HG02763 (cell line): ENCODE data around the gene ASPDH.

ENCODE experiments used
- ATAC-seq: cut with Tn5 transposase; IDR thresholded peaks from one replicate; pipeline ENCODE4 v1.9.1; 2021; ENCODE audit warnings: mild to moderate bottlenecking, moderate library complexity; ENCODE audit not compliant: unreplicated experiment

ASPDH gene

DNA sequence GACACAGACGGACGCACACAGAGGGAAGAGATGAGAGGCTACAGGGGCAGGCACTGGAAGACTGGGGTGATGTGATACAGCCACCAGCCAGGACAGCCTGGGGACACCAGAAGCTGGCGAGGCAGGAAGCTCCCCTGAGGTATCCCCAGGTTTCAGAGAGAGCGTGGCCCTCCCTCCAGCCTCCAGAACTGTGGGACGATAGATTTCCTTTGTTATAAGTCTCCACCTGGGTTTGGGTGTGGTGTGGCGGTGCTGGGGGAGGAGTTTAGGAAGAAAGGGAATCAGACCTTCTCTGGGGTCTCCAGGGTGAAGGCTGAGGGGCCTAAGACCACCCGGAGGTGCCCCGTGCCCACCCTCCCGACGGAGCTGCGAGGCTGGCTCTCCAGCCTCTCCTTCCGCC lies 2.7 kb upstream of the ASPDH start:
- no peak for ATAC-seq

DNA sequence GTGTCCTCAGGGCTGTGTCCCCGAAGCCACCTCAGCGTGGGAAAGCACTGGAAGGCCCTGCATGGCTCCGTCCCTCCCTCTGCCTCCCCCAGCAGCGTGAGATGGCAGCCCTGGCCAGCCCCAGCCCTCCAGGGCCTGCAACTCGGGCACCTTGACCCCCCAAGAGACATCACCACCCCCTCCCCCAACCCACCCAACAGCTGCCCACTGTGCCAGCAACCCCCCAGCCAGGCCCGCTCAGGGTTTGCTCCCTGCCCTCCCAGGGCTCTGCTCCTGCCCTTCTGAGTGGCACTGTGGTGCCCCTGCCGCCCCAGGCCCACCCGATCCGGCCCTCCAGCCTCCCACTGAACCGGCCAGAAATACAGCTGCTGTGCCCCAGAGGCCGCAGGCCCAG lies 1.5 kb upstream of the ASPDH start:
- no peak for ATAC-seq

DNA sequence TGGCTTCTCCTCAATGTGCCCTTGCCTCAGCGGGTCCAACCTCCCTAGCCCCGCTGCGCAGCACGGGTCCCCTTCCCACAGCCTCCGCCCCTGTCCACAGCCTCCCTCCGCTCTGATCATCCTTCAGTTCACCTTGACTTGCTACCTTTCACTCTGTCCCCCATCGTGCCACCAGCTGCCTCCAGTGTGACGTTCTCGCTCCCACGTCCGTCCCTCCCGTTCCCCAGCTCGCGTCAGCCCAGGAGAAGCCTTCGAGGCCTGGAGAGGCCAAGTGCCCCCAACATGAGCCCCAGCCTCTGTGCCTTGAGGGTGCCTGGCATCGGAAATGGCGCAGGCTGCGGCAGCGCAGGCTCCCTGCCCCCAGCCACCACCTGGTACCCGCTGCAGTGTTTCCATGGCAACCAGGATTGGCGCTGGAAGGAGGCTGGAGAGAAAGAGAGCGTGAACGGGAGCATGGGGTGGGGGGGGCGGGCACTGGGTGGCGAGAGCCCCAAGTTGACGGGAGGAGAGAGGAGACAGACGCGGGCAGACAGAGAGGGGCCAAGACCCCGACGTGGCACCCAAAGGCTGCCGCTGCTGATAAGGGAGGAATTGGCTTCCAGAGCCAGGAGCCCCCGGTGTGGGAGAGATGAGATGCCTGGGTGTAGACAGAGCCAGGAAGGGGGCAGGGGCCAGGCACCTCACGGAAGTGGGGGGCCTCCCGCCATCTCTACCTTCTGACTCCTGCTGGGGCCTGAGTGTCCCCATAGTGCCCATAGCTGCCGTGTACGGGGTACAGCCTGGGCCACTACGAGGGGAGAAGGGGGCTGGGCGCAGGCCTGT lies 844 bp upstream of the ASPDH start:
- ATAC-seq = no peak

DNA sequence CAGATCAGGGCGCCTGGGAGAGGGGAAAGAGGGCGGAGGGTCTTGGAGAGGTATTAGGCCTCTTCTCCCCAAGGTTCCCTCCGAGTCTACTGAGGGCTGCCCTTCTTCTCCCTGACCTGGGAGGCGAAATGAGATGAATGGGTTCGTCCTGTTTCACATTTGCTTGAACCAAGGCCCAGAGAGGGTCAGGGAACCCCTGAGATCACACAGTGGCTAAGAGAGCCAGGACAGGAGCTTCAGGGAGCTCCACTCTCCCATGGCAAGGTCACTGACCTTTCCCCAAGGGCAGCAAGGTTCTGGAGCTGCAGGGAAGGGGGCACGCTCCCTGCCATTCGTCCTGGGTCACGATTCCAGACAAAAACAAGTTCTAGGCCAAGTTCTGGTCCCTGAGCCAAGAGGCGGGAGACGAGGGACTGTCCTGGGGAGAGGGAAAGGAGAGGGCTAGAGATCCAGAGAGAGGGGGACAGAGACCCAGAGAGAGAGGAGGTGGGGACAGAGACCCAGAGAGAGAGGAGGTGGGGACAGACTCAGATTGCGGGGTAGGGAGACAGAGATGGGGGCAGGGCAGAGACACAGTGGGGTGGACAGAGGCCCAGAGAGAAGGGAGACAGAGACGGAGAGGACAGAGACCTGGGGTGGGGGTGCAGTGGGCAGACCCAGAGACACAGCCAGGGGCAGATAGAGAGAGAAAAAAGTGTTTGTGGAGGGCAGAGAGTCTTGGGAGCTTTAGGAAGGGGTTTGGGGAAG lies 541 bp downstream of the ASPDH start:
- ATAC-seq = no peak

DNA sequence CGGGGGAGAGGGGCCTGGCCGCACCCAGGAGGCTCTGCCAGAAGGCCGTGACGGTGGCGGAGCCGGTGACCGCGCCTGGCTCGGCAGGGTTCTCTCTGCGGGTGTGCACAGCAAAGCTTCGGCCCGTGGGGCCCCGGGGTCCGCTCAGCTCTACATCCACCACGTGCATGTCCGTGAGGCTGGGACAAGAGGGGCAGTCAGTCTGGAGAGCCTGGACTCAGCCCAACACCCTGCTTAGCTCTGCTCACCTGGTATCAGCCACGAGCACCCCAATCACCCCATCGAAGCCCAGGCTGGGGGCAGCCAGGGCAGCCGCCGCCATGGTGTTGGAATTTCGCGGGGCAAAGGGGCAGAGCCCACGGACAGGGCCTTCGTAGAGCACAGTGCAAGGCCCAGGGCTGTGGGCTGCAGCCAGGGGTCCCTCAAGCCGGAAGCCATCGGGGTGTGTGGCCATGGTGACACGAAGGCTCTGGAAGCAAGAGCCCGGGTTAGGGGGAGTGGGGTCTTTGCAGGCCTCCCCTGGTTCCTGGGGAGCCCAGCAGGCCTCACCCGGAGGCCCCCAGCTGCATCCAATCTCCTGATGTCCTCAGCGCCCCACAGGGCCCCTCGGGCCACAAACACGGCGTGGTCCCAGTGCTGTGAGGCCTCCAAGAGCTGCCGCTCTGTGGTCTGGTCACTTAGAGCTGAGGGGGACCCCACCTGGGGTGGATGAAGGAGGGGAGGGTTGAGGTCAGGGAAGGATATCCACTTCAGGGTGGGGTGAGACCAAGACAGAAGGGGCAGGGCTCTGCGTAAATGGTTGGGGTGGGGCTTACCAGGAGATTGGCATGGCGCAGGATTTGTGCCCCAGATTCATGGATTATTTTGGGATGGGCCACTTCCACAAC lies 1.4 kb downstream of the ASPDH start:
- ATAC-seq = no peak

DNA sequence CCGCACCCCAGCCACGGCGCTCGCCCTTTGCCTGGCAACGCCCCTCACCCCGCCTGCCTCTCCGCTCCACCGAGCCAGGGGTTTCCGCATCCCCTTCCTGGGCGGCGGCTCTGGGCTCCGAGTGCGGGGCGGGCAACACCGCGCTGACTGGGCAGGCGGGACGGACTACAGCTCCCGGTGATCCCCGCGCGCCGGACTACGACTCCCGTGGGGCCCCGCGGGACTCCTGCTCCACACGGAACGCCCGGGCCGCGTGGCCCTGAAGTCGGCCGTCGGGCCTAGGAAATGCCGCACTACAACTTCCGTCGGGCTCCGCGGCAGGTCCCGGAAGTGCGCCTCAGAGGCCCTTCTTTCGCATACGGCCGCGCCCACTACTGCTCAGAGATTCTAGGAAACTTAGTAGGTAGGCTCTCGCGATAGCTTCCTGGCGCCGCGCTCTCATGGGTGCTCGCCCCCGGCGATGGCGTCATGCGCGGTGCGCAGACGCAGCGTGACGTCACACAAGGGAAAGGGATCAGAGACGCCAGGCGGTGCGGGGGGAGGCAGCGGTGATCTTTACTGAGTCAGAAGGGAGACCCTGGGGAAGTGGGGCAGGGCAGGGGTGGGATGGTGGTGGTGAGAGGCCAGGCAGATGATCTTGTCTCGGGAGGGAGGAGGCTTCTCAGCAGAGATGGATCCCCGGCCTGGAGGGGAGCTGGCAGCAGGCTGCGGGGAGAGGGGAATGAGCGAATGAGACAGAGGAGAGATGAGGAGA lies 2.5 kb downstream of the ASPDH start, which contains the start of gene JOSD2:
TSS of gene JOSD2 (minus strand) at position 123 of the 754 bp plus-strand sequence. CDS start 760 bp downstream, outside the sequence.
- ATAC-seq = peak; percentile 89

DNA sequence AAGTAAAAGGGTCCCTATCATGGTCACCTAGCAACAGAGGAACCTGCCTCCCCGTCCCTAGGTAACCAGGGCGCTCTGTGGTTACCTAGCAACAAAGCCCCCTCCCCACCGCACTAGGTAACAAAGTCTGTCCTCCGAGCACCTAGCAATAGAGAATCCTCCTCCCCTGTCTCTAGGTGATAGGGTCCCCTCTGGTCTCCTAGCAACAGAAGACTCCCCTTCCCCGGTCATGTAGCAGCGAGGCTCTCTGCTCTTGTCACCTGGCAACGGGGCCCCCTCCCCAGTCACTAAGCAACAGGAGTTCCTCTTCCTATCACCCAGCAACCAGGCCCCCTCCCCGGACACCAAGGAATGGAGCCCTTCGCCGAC lies 3.0 kb downstream of the ASPDH start:
- ATAC-seq = no peak

DNA sequence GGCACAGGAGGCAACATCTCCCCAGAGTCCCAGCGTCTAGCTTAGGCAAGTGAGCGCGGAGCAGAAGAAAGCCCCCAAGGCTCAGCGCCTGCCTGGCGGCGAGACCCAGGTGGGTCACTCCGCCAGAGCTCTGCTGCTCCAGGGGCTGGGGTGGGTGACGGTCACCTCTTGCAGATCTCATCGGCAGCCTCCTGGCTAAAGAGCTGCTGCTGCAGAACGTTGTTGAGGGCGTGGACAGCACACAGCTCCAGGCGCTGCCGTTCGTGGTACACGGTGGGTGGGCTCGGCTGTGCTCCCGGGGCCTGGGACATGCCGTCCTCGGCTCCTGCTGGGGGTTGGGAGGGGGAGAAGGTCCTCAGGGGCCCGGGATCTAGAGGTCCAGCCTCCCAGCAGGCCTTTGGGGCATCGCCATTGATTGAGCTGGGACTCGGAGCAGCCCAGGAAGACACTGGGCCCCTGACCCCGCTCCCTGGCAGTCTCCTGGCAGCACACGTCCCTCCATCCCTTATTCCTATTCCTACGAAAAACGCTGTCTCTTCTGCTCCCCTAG lies 3.5 kb downstream of the ASPDH start:
- no peak for ATAC-seq

DNA sequence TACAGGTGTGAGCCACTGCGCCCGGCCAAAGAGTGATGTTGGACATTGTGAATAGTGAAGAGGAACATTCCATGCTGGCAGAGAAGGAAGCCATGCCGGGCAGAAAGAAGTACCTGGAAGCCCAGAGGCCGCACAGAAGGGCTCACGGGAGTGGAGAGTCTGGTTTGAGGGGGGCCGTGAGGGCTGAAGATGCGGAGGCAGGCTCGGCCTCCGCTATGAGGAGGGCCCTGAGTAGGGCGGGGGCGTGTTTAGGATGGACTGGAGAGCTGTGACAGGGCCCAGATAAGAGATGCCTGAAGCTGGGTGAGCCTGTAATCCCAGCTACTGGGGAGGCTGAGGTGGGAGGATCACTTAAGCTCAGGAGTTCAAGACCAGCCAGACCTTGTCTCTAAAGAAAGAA lies 4.3 kb downstream of the ASPDH start:
- ATAC-seq = no peak

DNA sequence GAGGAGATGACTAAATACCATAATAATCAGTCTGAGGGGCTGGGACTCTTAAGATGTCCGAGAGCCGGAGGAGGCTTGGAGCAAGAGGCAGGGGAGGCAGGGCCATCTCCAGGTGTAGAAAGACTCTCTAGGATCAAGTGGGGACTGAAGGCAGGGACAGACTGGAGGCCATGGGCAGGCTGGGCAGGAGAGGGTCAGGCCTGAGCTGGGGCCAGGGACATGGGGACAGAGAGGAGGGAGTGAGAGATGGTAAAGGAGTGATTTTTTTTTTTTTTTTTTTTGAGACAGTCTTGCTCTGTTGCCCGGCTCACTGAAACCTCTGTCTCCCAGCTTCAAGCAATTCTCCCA lies 4.9 kb downstream of the ASPDH start:
- no peak for ATAC-seq

DNA sequence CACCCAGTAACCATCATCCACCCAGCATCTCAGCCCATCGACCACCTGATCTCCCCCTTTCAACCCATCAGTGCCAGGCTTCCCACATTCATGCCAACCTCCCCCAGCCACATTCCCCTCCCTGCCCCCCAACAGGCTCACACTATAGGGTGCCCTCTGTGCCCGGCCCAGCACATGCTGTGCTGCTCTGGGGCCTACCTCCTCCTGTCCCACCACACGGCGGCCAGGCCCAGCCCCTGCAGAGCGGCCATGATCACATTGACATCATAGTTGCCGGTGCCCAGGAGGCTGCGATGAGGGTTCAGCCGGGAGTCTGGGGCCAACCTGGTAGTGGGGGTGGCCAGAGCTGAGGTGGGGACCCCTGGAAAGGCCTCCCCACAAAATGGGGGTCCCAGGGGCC lies 6.3 kb downstream of the ASPDH start:
- ATAC-seq = no peak

DNA sequence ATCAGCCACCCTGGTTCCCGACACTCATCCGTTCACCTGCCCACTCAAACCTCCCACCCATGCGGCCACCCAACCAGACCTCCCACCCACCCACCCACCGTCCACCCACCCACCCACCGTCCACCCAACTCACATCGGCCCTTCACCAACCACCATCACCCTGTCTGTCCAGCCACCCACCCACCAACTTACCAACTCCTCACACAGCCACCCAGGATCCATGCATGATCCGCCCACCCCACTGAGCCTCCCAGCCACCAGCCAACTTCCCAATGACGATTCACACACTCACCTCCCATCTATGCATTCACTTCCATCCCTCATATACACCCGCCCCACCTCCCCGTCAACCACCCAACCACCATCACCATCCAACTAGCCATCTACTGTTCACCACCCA lies 7.0 kb downstream of the ASPDH start:
- no peak for ATAC-seq

DNA sequence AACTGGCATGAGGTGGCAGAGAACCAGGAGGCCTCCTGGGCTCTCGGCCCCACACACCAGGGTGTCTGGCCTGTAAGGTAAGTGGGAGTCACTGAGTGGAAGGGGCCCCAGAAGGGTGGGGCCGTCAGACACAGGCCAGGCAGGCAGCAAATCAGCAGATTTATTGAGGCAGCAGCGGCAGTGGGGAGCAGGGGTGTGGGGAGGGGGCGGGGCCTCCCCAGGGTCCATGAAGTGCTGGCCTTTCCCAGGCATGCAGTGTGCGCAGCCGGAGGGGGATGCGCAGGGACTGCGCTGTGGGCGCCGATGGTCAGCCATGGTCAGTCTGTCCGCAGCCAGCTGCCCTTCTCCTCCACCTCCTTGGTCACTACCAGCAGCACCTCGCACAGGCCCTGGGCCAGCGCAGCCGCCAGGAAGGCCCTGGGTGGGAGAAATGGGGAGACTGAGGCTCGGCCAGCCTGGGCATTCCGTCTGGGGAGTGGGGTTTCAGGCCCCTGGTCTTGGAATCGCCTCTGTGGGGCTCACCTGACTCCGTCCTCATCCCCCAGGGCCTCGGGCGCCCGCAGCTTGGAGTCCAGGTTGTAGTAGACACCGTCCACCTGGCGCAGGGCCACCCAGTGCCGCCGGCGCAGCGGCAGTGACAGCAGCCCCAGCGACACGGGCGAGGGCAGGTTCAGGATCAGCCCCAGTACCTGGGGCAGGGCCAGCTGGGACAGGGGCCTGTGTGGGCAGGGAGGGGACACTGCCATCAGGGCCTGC lies 7.7 kb downstream of the ASPDH start:
- no peak for ATAC-seq

DNA sequence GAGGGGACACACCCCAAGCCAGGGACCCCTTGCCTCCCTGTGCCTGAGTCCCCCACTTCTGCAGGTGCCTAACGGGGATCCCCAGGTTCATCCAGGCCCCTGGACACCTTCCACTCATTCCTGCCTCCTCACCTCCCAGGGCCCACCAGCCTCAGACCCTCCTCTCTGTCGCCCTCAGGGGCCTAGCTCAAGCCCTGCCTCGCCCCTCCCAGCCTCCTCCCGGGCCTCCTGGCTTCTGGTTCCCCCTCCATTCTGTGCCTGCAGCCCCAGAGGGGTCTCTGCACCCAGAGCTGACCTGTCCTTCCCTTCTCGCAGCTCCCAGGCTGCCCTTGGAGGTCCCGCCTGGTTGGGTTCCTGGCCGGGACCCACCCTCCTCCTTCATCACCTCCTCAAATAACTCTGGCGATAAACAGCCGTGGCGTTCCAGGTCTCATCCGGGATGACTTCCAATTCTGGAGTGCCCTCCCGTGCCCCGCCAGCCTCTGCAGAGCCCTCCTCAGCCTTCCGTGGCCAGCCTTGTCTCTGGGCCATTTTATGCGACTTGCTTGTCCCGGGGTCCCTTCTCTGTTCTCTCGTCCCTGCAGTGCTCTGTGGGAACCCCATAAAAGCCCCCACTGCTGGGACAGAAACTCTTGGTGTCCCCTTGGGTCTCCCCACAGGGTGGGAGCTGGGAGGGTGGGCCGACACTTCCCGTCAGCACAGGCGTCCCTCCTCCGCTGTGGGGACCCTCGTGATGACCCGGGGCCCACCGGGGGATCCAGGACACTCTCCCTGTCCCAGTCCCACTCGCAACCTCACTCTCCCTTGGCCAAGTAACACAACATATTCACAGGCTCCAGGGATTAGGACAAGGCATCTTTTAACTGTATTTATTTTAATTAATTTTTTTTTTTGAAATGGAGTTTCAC lies 11.9 kb downstream of the ASPDH start:
- ATAC-seq = no peak

DNA sequence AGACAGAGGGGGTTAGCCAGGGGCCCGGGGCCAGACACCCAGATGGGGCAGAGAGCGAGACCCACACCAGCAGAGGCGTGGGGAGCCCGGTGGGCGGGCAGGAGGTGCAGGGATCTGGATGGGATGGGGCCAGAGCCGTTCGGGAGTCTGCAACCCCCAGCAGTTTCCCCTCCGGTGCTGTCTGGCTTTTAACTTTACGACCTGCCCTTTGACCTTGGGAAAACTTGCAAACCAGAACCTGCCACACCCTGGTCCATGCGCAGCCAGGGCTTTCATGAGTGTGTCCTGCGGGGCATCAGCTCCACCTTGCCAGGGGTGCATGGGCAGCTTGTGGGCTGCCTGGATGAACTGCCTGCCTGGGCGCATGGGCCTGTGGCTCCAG lies 12.5 kb downstream of the ASPDH start:
- no peak for ATAC-seq

DNA sequence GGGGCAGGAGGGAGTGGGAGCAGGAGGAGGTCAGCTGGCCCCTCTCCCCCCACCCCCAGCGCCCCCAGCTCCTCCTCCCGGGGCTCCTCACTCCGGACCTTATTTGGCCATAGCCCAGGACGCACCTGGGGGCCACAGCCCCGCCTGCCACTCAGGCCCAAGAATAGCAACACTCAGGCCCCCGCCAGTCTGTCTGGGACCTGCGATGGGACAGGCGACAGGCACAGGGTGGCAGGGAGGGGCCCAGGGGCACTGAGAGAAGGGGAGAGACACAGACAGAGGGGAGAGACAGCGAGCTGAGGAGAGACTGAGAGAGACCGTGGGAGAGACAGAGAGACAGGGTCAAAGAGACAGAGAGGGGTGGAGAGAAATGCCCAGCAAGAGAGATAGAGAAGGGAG lies 13.0 kb downstream of the ASPDH start:
- ATAC-seq = no peak

DNA sequence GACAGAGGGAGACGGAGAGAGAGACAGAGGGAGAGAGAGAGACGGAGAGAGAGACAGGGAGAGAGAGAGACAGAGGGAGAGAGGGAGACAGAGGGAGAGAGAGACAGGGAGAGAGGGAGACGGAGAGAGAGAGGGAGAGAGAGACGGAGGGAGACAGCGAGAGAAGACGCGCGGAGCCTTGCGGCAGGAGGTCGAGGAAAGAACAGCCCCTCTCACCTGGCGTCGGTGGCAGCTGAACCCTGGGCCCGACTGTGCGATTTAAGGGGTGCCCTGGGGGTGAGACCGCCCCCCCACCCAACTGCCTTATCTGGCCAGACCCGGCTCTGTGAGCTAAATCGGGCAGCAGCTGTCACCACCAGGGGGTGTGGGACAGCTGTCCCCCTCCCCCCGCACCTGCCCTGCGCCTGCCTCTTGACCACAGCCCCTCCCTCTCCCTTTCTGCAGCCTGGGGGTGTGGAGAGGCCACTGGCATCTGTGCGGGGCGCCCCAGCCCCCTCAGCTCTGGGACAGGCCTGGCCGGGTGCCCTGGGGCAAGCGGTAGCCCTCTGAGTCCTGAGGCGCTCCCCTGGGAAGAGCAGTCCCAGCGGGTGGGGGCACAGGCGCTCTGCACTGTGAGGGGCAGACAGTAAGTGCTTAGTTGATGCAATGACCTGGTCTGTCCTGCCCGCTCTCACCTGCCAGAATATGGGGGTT lies 13.5 kb downstream of the ASPDH start:
- ATAC-seq = no peak
